DND-41 (cell line): ENCODE results near the gene CD99L2.

Source experiments
- ATAC-seq: fragments of 200-7000 bp; cut with Tn5 transposase; 3 replicates; pipeline ENCODE4 v1.9.1; 2021; ENCODE audit warnings: low read depth; ENCODE audit not compliant: insufficient read depth
- DNase-seq: peaks from one replicate; pipeline ENCODE4 v3.0.0-alpha.2; 2020
- H2AFZ ChIP-seq: 2 replicates; pipeline ENCODE4 v1.6.0; 2012; ENCODE audit warnings: low read depth, low read length
- H3K27ac ChIP-seq: 2 replicates; pipeline ENCODE4 v1.5.1; 2012; ENCODE audit warnings: low read length, inconsistent platforms
- H3K27me3 ChIP-seq: fragments of 200-600 bp; sonication (generic); 2 replicates; pipeline ENCODE4 v1.6.0; 2012; ENCODE audit warnings: low read length, mild to moderate bottlenecking, inconsistent platforms; ENCODE audit not compliant: insufficient read depth, poor library complexity
- H3K36me3 ChIP-seq: 2 replicates; pipeline ENCODE4 v1.5.1; 2012; ENCODE audit warnings: low read length, inconsistent platforms; ENCODE audit not compliant: insufficient read depth
- H3K4me1 ChIP-seq: 2 replicates; pipeline ENCODE4 v1.5.1; 2012; ENCODE audit warnings: mild to moderate bottlenecking, low read length; ENCODE audit not compliant: insufficient read depth
- H3K4me2 ChIP-seq: 2 replicates; pipeline ENCODE4 v1.6.0; 2012; ENCODE audit warnings: mild to moderate bottlenecking, moderate library complexity, low read length, inconsistent platforms; ENCODE audit not compliant: insufficient read depth
- H3K4me3 ChIP-seq, 2 experiments: fragments of 200-600 bp in 1 of 2; shearing (Covaris generic) in 1 of 2; 2 replicates each; pipeline ENCODE4 v1.5.1; 2012 to 2016; ENCODE audit warnings: inconsistent platforms in 2 of 2, low read length in 2 of 2, mild to moderate bottlenecking in 2 of 2, low read depth in 1 of 2, moderate library complexity in 1 of 2
- H3K79me2 ChIP-seq: 2 replicates; pipeline ENCODE4 v1.6.0; 2012; ENCODE audit warnings: low read length, inconsistent platforms; ENCODE audit not compliant: insufficient read depth
- H3K9ac ChIP-seq: 2 replicates; pipeline ENCODE4 v1.6.0; 2012; ENCODE audit warnings: low read depth, mild to moderate bottlenecking, inconsistent platforms, low read length, moderate library complexity
- H3K9me3 ChIP-seq: 2 replicates; pipeline ENCODE4 v1.5.1; 2012; ENCODE audit warnings: low read length, moderate library complexity, mild to moderate bottlenecking, inconsistent platforms; ENCODE audit not compliant: insufficient read depth, severe bottlenecking
- H4K20me1 ChIP-seq: 2 replicates; pipeline ENCODE4 v1.6.0; 2012; ENCODE audit warnings: low read length; ENCODE audit not compliant: insufficient read depth
- EZH2 ChIP-seq: IDR thresholded peaks from 3 replicates; pipeline ENCODE4 v1.6.1; 2012; ENCODE audit warnings: borderline replicate concordance, low read depth, mild to moderate bottlenecking, moderate library complexity, low read length, inconsistent platforms; ENCODE audit not compliant: severe bottlenecking
- TF ChIP-seq, protein P1 (sequence below): IDR thresholded peaks from 2 replicates; pipeline ENCODE4 v1.5.1; 2012; ENCODE audit warnings: borderline replicate concordance, low read length, moderate library complexity, mild to moderate bottlenecking; ENCODE audit not compliant: poor library complexity, severe bottlenecking; ENCODE audit errors: extremely low read depth

CD99L2 gene

DNA sequence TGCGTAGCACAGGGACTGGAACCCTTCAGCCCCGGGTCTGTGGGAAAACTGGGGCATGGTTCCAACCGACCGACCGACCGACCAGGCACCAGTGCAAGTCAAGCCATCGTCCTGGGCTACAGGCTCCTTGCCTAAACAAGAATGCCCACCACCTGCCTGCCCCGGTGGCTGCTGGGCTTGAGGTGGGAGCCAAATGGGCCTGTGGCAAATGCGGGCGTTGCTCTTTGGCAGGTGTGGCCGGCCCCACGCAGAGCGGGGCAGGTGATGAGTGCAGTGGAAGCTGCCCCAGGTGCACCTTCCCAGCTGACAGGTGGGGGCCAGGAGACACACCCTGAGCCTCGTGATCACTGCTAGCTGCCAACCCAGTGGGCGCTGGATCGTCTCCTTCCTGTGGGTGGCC lies 127.4 kb downstream of the CD99L2 start:
- H3K9ac ChIP-seq = no peak overlapping the region
- no peak overlapping the region for H3K4me2 ChIP-seq
- H3K79me2 ChIP-seq = no peaks in the 10 kb centered on the region
- no peak for ATAC-seq
- peaks cover 7% of the 10 kb centered on the region; the same call in 1 of the 2 replicates for H3K36me3 ChIP-seq
- H3K4me1 ChIP-seq = no peaks in the 10 kb centered on the region
- no peaks in the 10 kb centered on the region for H3K27me3 ChIP-seq
- no peak overlapping the region for H3K4me3 ChIP-seq
- DNase-seq = no peak
- H3K9me3 ChIP-seq = no peaks in the 10 kb centered on the region
- H2AFZ ChIP-seq = no peak overlapping the region
- TF ChIP-seq, protein P1, sequence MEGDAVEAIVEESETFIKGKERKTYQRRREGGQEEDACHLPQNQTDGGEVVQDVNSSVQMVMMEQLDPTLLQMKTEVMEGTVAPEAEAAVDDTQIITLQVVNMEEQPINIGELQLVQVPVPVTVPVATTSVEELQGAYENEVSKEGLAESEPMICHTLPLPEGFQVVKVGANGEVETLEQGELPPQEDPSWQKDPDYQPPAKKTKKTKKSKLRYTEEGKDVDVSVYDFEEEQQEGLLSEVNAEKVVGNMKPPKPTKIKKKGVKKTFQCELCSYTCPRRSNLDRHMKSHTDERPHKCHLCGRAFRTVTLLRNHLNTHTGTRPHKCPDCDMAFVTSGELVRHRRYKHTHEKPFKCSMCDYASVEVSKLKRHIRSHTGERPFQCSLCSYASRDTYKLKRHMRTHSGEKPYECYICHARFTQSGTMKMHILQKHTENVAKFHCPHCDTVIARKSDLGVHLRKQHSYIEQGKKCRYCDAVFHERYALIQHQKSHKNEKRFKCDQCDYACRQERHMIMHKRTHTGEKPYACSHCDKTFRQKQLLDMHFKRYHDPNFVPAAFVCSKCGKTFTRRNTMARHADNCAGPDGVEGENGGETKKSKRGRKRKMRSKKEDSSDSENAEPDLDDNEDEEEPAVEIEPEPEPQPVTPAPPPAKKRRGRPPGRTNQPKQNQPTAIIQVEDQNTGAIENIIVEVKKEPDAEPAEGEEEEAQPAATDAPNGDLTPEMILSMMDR = no peak
- TF ChIP-seq EZH2 = no peak
- H3K27ac ChIP-seq = no peak overlapping the region
- H4K20me1 ChIP-seq = no peaks in the 10 kb centered on the region

DNA sequence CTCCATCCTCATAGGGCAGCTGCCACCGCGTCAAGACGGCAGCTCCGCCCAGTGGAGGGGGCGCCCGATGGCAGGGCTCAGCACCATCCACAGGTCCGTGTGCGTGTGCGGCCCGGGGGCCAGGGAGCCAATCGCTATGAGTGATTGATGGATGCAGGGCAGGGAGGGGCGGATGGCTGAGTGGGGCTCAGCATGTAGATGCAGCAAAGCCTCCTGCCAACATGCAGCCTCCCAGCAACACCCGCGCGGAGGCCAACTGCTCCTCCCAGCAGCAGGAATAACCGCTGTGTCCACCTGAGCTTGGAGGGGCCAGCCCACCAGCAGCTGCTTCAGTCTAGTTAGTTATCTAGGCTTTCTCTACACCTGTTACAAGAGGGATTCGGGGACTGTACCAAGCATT lies 127.8 kb downstream of the CD99L2 start:
- Histone ChIP-seq H3K27me3 (no peaks in the 10 kb centered on the region), H2AFZ (no peak overlapping the region), H3K27ac (no peak overlapping the region), H3K4me3 (no peak overlapping the region), H3K9ac (no peak overlapping the region), H3K4me1 (no peaks in the 10 kb centered on the region), H3K9me3 (no peaks in the 10 kb centered on the region), H3K36me3 (peaks cover 4% of the 10 kb centered on the region; the same call in 1 of the 2 replicates), H3K79me2 (no peaks in the 10 kb centered on the region), H3K4me2 (no peak overlapping the region), H4K20me1 (no peaks in the 10 kb centered on the region)
- ATAC-seq (no peak), DNase-seq (no peak)
- TF ChIP-seq, protein P1 = no peak
- no peak for TF ChIP-seq EZH2

DNA sequence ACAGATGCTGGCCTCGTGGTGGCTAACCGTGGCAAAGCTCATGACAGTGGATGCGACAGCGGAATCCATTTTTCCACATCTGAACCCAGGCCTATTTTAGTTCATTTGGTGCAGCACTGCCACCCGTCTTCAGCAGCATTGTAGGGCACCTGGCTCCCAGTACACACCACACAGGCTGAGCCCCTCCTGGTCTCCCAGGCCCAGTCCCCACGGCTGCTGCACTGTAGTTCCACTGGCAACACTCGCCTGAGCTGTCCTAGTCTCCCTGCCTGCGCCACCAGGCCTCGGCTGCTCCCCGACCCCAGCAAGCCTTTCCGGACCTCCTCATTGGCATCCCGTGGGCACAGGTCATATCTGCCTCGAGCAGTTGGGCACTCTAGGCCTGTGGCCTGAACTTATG lies 129.1 kb downstream of the CD99L2 start:
- Histone ChIP-seq H3K27ac (no peak overlapping the region), H2AFZ (no peak overlapping the region), H3K4me2 (no peak overlapping the region), H3K79me2 (no peaks in the 10 kb centered on the region), H3K27me3 (no peaks in the 10 kb centered on the region), H3K4me1 (no peaks in the 10 kb centered on the region), H3K9me3 (no peaks in the 10 kb centered on the region), H3K4me3 (no peak overlapping the region), H4K20me1 (no peaks in the 10 kb centered on the region), H3K36me3 (peaks cover 5% of the 10 kb centered on the region; the same call in 1 of the 2 replicates), H3K9ac (no peak overlapping the region)
- no peak for ATAC-seq
- DNase-seq = no peak
- no peak for TF ChIP-seq EZH2
- TF ChIP-seq, protein P1 = no peak
